Choroid plexus epithelial cell (primary cell): ENCODE data around the gene NDE1.
A peak's percentile ranks its signal among the peaks of the same experiment; 100 is the strongest.

ENCODE experiments used
- DNase-seq: peaks from one replicate; pipeline ENCODE4 v3.0.0-alpha.2; 2010; ENCODE audit warnings: low read depth
- H3K4me3 ChIP-seq: 2 replicates; pipeline ENCODE4 v1.5.1; 2011; ENCODE audit warnings: low read depth, mild to moderate bottlenecking, control low read depth, low read length, moderate library complexity
- TF ChIP-seq, protein P1 (sequence below): conservative IDR thresholded peaks from 2 replicates; pipeline ENCODE4 v1.5.1; 2011; ENCODE audit warnings: low read depth, mild to moderate bottlenecking, control low read depth, inconsistent platforms, low read length, moderate library complexity

The NDE1 gene

DNA sequence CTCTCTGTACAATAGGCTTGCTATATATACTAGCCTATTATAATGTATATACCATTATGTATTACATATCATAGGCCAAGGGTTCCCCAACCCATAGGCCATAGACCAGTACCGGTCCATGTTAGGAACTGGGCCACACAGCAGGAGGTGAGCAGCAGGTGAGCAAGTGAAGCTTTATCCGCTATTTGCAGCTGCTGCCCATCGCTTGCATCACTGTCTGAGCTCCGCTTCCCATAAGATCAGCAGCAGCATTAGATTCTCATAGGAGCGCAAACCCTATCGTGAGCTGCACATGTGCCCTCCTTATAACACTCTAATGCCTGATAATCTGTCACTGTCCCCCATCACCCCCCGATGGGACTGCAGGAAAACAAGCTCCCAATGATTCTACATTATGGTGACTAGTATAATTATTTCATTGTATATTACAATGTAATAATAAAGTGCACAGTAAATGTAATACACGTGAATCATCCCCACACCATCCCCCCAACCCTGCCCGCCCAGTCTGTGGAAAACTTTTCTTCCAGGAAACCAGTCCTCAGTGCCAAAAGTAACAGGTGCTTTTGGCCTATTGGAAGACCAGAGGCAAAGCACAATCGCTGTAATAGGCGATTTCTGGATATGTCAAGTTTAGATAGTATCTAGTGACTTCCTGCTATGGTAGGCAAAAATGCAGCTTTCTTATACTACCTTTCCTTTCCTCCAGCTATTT is 122.7 kb downstream of the NDE1 start:
- H3K4me3 ChIP-seq, result no peak overlapping the region
- DNase-seq, result no peak
- TF ChIP-seq, protein P1, sequence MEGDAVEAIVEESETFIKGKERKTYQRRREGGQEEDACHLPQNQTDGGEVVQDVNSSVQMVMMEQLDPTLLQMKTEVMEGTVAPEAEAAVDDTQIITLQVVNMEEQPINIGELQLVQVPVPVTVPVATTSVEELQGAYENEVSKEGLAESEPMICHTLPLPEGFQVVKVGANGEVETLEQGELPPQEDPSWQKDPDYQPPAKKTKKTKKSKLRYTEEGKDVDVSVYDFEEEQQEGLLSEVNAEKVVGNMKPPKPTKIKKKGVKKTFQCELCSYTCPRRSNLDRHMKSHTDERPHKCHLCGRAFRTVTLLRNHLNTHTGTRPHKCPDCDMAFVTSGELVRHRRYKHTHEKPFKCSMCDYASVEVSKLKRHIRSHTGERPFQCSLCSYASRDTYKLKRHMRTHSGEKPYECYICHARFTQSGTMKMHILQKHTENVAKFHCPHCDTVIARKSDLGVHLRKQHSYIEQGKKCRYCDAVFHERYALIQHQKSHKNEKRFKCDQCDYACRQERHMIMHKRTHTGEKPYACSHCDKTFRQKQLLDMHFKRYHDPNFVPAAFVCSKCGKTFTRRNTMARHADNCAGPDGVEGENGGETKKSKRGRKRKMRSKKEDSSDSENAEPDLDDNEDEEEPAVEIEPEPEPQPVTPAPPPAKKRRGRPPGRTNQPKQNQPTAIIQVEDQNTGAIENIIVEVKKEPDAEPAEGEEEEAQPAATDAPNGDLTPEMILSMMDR, result no peak

DNA sequence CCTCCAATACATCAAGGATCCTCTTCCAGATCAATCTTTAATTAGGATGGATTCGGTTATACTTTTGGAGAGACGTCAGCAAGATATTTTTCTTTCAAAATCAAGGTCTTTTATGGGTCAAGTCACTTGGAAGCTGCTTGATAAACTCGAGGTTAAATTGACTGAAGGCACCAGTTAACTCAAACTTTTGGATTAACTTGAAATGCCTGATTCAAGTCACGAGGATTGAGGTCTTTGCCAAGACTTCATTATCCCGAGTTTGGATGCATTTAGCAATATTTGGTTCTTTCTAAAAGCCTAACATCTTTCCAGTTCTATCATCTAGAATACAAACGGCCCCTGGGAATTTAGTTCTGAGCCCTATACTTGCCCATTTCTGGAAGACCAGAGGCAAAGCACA is 123.9 kb downstream of the NDE1 start:
- DNase-seq, result no peak
- TF ChIP-seq, protein P1, result no peak
- no peak overlapping the region for H3K4me3 ChIP-seq

DNA sequence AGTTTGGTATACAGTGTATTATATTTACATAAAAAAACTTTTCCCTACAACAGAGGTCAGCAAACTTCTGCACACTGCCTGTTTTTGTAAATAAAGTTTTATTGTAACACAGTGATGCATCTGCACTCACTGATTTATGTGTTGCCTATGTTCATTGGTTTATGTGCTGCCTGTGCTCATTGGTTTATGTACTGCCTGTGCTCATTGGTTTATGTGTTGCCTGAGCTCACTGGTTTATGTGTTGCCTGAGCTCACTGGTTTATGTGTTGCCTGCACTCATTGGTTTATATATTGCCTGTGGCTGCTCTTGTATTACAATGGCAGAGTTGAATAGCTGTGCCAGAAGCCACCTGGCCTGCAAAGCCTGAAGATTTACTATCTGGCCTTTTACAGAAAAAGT is 125.2 kb downstream of the NDE1 start:
- DNase-seq, result peak; percentile 46

DNA sequence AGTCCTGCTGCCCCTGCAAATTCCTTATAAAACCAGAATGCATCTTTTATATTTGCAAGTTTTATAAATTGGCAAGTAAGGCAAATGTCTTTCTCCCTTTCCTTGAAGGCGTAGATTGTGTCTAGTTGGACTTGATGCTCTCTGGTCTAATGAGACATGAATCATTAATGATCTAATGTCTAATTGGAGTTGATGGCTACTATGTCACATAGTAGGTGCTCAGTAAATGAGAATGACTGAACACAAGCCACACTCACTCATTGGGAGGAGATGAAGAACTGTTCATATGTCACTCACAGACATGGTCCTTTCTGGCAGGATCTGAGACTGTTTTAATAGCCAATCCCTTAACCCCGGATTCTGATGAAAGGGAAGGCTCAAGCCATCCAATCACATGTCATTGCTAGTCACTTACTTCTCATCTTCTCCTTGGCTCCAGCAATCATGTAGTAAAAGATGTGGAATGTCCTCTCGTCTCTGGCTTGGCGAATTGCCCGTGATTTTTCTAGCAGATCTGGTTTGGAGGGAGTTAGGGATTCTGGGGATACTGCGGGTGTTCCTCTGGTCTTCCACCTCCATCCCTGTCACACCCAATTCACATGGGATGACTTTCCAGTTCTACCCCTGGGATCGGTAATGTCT is 125.7 kb downstream of the NDE1 start:
- DNase-seq, result peak; percentile 34
- TF ChIP-seq, protein P1, result no peak

More for the DNA sequence above, 125.2 kb downstream of the NDE1 start:
- TF ChIP-seq, protein P1, result no peak
- no peak overlapping the region for H3K4me3 ChIP-seq

More for the DNA sequence above, 125.7 kb downstream of the NDE1 start:
- H3K4me3 ChIP-seq, result no peak overlapping the region
